Hematopoietic multipotent progenitor cell treated with erythropoietin and hydrocortisone succinate and interleukin-3 and kit ligand, for 8 days (in vitro differentiated cells): ENCODE measurements around the gene MRGPRX2.
A peak's percentile ranks its signal among the peaks of the same experiment; 100 is the strongest.

Experiments used
- DNase-seq: peaks from one replicate; pipeline ENCODE4 v3.0.0-alpha.2; 2015

Gene MRGPRX2

GRCh38 chr11:19073454-19074415 lies 13.2 kb upstream of the MRGPRX2 start:
- DNase-seq, result no peak

GRCh38 chr11:19072464-19072863 lies 11.9 kb upstream of the MRGPRX2 start:
- DNase-seq, result no peak

- DNase-seq, result peak; percentile 87
Measured at GRCh38 chr11:19071255-19071654, 10.7 kb upstream of the MRGPRX2 start.

GRCh38 chr11:19059833-19060232 lies 684 bp downstream of the MRGPRX2 start:
- DNase-seq, result no peak

- DNase-seq, result no peak
Measured at GRCh38 chr11:19055905-19056304, 4.6 kb downstream of the MRGPRX2 start.

GRCh38 chr11:19055016-19055415 lies 5.5 kb downstream of the MRGPRX2 start:
- DNase-seq, result no peak

- DNase-seq, result no peak
Measured at GRCh38 chr11:19053909-19054308, 6.6 kb downstream of the MRGPRX2 start.

- no peak for DNase-seq
Measured at GRCh38 chr11:19050281-19050680, 10.2 kb downstream of the MRGPRX2 start.

- DNase-seq, result no peak
Measured at GRCh38 chr11:19049351-19049750, 11.2 kb downstream of the MRGPRX2 start.

- no peak for DNase-seq
Measured at GRCh38 chr11:19040051-19040450, 20.5 kb downstream of the MRGPRX2 start.

- no peak for DNase-seq
Measured at GRCh38 chr11:19039409-19039808, 21.1 kb downstream of the MRGPRX2 start.

- DNase-seq, result no peak
Measured at GRCh38 chr11:19032990-19033389, 27.5 kb downstream of the MRGPRX2 start.

- no peak for DNase-seq
Measured at GRCh38 chr11:19027829-19028595, 32.5 kb downstream of the MRGPRX2 start.

GRCh38 chr11:19026862-19027261 lies 33.7 kb downstream of the MRGPRX2 start:
- no peak for DNase-seq

GRCh38 chr11:19025481-19026406 lies 34.8 kb downstream of the MRGPRX2 start:
- no peak for DNase-seq

GRCh38 chr11:19020831-19021230 lies 39.7 kb downstream of the MRGPRX2 start:
- DNase-seq, result no peak

- DNase-seq, result no peak
Measured at GRCh38 chr11:19018901-19019300, 41.6 kb downstream of the MRGPRX2 start.

- no peak for DNase-seq
Measured at GRCh38 chr11:19013181-19013857, 47.2 kb downstream of the MRGPRX2 start.

GRCh38 chr11:19012636-19013035 lies 47.9 kb downstream of the MRGPRX2 start:
- DNase-seq, result no peak
